ENCODE results near the gene TGM3.

Gene TGM3

DNA sequence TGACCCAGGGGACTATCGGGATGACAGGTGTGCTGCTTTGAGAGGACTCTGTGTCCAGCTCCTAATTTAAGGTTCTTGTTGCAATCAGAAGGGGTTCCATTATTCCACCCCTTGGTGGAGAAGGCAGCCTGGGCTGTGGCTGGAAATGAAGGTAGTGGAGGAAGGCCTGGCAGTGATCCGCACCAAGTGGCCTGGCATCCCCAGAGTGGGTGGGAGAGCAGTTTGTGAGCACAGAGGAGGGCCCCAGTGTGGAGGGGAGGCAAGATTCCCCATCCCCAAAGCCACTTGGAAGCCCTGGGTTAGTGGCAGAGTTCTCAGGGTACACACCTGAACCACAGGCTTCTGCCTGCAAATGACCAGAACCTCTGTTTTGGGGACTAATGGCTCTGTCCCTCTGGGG is 2.3 kb downstream of the TGM3 start:
- no peak overlapping the region for H3K4me3 ChIP-seq (ENCODE audit: low read depth, low read length)
- TF ChIP-seq, protein P1, sequence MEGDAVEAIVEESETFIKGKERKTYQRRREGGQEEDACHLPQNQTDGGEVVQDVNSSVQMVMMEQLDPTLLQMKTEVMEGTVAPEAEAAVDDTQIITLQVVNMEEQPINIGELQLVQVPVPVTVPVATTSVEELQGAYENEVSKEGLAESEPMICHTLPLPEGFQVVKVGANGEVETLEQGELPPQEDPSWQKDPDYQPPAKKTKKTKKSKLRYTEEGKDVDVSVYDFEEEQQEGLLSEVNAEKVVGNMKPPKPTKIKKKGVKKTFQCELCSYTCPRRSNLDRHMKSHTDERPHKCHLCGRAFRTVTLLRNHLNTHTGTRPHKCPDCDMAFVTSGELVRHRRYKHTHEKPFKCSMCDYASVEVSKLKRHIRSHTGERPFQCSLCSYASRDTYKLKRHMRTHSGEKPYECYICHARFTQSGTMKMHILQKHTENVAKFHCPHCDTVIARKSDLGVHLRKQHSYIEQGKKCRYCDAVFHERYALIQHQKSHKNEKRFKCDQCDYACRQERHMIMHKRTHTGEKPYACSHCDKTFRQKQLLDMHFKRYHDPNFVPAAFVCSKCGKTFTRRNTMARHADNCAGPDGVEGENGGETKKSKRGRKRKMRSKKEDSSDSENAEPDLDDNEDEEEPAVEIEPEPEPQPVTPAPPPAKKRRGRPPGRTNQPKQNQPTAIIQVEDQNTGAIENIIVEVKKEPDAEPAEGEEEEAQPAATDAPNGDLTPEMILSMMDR (IDR thresholded peaks at IDR 0.05; ENCODE audit: low read depth, low read length, missing control alignments), result no peak
- DNase-seq (ENCODE audit: low read depth), result no peak

DNA sequence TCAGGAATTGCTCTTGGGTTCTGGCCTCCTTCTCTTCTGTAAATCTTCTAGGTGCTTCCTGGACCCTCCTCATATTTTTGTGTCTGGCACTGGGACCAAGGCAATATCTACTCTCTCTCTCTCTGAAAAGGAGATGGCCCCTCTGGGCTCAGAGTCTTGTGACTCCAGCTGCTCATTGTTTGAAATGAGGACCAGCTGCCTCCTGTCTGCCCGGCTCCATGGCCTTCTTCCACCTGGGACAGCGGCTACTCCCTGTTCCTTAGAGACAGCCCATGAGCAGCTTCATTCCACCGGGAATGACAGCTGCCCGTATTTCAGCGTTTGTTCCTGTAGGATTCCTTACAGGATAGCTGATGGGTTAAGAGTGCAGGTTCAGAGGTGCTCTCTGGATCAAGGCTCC is 2.9 kb downstream of the TGM3 start:
- no peak for DNase-seq (ENCODE audit: low read depth)
- H3K4me3 ChIP-seq (ENCODE audit: low read depth, low read length), result no peak overlapping the region
- TF ChIP-seq, protein P1 (IDR thresholded peaks at IDR 0.05; ENCODE audit: low read depth, low read length, missing control alignments), result no peak

DNA sequence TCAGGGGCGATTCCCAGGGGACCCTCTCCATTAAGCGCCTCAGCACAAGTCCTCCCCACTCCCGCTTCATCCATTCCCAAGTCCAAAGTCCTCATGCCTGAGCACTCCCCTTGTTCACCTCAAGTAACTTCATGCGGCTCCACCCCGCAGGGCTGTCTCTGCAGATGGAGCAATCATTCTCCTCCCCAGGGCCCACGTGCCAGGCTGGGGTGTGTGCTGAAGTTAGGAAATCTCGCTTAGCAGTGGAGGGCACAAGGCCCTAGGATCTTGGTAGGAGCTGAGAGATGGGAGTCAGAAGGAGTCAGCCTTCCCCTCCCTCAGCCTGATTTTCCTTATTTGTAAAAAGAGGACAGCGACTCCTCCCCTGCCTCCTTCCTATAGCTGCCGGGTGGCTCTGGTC is 3.5 kb downstream of the TGM3 start:
- no peak for DNase-seq (ENCODE audit: low read depth)
- TF ChIP-seq, protein P1 (IDR thresholded peaks at IDR 0.05; ENCODE audit: low read depth, low read length, missing control alignments), result no peak
- no peak overlapping the region for H3K4me3 ChIP-seq (ENCODE audit: low read depth, low read length)

DNA sequence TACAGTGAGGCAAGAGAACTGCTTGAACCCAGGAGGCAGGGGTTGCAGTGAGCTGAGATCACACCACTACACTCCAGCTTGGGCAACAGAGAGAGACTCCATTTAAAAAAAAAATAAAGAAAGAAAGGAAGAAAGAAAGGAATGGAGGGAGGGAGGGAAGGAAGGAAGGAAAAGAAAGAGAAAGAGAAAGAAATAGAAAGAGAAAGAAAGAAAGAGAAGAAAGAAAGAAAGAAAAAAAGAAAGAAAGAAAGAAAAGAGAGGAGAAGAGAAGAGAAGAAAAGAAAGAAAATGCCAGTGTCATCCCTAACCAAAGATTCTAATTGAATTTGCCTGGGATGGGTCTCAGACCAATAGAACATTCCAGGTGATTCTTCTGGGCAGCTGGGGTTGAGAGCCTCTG is 4.2 kb downstream of the TGM3 start:
- TF ChIP-seq, protein P1 (IDR thresholded peaks at IDR 0.05; ENCODE audit: low read depth, low read length, missing control alignments), result no peak
- no peak for DNase-seq (ENCODE audit: low read depth)
- H3K4me3 ChIP-seq (ENCODE audit: low read depth, low read length), result no peak overlapping the region

DNA sequence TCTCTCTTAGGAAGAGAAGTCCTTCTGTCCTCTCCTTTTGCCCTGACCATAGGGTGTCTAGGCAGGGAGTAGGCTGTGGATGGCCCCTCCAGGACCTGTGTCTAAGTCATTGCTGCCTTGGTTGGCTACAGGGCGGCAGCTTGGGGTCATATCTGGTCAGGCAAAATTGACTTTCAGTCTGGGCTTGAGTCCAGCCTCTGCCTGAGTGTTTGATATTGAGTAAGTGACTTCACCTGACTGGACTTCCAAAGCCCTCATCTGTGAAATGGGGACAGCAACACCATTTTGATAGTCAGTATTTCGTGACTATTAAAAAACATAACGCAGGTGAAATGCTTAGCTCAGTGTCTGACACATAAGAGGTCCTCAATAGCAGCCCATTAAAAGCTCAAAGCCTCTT is 4.6 kb downstream of the TGM3 start:
- TF ChIP-seq, protein P1 (IDR thresholded peaks at IDR 0.05; ENCODE audit: low read depth, low read length, missing control alignments), result no peak
- H3K4me3 ChIP-seq (ENCODE audit: low read depth, low read length), result no peak overlapping the region
- no peak for DNase-seq (ENCODE audit: low read depth)

DNA sequence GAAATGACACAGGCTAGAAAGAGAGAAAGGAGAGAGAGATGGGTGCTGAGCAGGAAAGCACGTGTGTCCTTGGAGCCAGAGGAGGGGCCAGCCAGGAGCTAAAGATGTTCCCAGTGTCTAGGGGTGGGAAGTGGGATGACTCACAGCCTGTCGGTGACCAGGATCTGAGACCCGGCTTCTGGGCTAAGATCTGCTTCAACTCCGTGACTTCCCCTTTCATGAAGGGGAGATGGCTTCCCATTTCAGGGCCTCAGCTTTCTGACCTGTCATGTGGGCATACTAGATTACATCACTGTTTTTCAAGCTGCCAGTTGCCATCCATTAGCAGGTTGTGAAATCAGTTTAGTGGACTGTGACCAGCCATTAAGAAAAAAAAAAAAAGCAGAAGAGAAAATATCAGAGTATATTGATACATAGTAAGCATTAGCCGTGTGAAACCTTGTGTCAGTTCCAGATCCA is 5.4 kb downstream of the TGM3 start:
- TF ChIP-seq, protein P1 (IDR thresholded peaks at IDR 0.05; ENCODE audit: low read depth, low read length, missing control alignments), result no peak
- peak; percentile 61 for DNase-seq (ENCODE audit: low read depth)
- H3K4me3 ChIP-seq (ENCODE audit: low read depth, low read length), result no peak overlapping the region

DNA sequence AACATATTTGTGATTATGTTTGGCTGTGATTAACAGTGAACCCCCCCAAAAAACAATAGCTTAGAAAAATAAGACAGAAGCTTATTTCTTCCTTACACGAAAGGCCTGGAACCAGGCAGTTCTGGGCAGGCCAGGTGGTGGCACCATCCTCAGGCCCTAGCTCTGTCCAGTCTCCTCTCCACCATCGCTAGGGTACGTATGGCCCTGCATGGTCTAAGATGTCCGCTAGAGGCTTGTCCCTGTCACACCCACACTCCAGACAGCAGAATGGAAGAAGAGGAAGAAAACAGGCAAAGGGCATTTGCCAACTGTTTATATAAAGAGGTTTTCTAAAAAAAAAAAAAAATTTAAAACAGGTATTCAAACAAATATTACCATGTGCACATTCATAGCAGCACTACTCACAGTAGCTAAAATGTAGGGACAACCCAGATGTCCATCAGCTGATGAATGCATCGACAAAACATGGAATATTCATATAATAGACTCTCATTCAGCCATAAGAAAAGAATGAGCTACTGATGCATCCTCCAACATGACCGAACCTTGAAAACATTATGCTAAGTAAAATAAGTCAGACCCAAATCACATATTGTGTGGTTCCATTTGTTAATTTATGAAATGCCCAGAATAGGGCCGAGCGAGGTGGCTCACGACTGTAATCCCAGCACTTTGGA is 6.7 kb downstream of the TGM3 start:
- DNase-seq (ENCODE audit: low read depth), result no peak
- H3K4me3 ChIP-seq (ENCODE audit: low read depth, low read length), result no peak overlapping the region
- TF ChIP-seq, protein P1 (IDR thresholded peaks at IDR 0.05; ENCODE audit: low read depth, low read length, missing control alignments), result no peak

Data from GM12864 (cell line).